Measurements from ENCODE around the gene STAT2.
A peak's percentile ranks its signal among the peaks of the same experiment; 100 is the strongest.
"Not testable (repeated sequence)": the region's sequence is repeated elsewhere in the genome, so short reads cannot be mapped to it uniquely, and the experiment has no call there.

The STAT2 gene

GRCh38 chr12:56359851-56360767, at the start of gene STAT2:
Gene STAT2, minus strand, starts transcription at chr12:56360107. Its CDS starts 3,536 bp downstream, at chr12:56356571.
- peak; percentile 100 for DNase-seq

- no peak for DNase-seq
These were observed 49.0 kb upstream of the STAT2 start for GRCh38 chr12:56408799-56409417.

GRCh38 chr12:56404227-56404626, 44.3 kb upstream of the STAT2 start:
- not testable (repeated sequence) for DNase-seq

- not testable (repeated sequence) for DNase-seq
These were observed 41.7 kb upstream of the STAT2 start for GRCh38 chr12:56401612-56402011.

GRCh38 chr12:56401125-56401524, 41.2 kb upstream of the STAT2 start:
- DNase-seq, result not testable (repeated sequence)

GRCh38 chr12:56399466-56399865, 39.6 kb upstream of the STAT2 start:
- not testable (repeated sequence) for DNase-seq

GRCh38 chr12:56398324-56398723, 38.4 kb upstream of the STAT2 start:
- DNase-seq, result no peak

GRCh38 chr12:56392331-56392730, 32.4 kb upstream of the STAT2 start:
- no peak for DNase-seq

- no peak for DNase-seq
These were observed 31.8 kb upstream of the STAT2 start for GRCh38 chr12:56391721-56392120.

GRCh38 chr12:56389412-56389811, 29.5 kb upstream of the STAT2 start:
- DNase-seq, result no peak

GRCh38 chr12:56387152-56387736, 27.3 kb upstream of the STAT2 start:
- no peak for DNase-seq

GRCh38 chr12:56385873-56386272, 26.0 kb upstream of the STAT2 start:
- no peak for DNase-seq

- DNase-seq, result no peak
These were observed 22.7 kb upstream of the STAT2 start for GRCh38 chr12:56382611-56383010.

- DNase-seq, result no peak
These were observed 18.0 kb upstream of the STAT2 start for GRCh38 chr12:56377989-56378316.

GRCh38 chr12:56377310-56377988, 17.5 kb upstream of the STAT2 start:
- no peak for DNase-seq

GRCh38 chr12:56375598-56376434, 15.9 kb upstream of the STAT2 start:
- peak; percentile 53 for DNase-seq

GRCh38 chr12:56374726-56375597, 15.1 kb upstream of the STAT2 start:
- no peak for DNase-seq

- no peak for DNase-seq
These were observed 13.6 kb upstream of the STAT2 start for GRCh38 chr12:56373515-56373914.

- DNase-seq, result no peak
These were observed 7.0 kb upstream of the STAT2 start for GRCh38 chr12:56366948-56367347.

GRCh38 chr12:56362130-56363059, 2.5 kb upstream of the STAT2 start, which contains the start of gene APOF:
Gene APOF, minus strand, starts transcription at chr12:56362857. Its CDS starts 112 bp downstream, at chr12:56362745.
- no peak for DNase-seq

Data from CD4-positive, alpha-beta T cell treated with Interferon gamma for 1 hour (primary cell).